GM23338 (cell line): ENCODE data around the gene ATP8A1. TPM values are rescaled to one million over a fixed set of nuclear protein-coding genes. Genes with fewer than 3 reads are reported as not detected.

ENCODE experiments used
- ATAC-seq: fragments of 200-7000 bp; cut with Tn5 transposase; 3 replicates; pipeline ENCODE4 v1.9.1; 2020
- DNase-seq: peaks from one replicate; pipeline ENCODE4 v3.0.0-alpha.2; 2015; ENCODE audit warnings: low spot score
- H2AFZ ChIP-seq: fragments of 200-600 bp; sonication (generic); 2 replicates; pipeline ENCODE4 v1.8.0; 2016; ENCODE audit warnings: antibody characterized with exemption, mild to moderate bottlenecking, moderate library complexity
- H3F3A ChIP-seq: fragments of 200-600 bp; sonication (generic); replicated peaks from 2 replicates; pipeline ENCODE4 v1.8.0; 2017; ENCODE audit warnings: antibody characterized with exemption, mixed run types, low read depth
- H3K27ac ChIP-seq: fragments of 200-600 bp; sonication (generic); 2 replicates; pipeline ENCODE4 v1.6.1; 2016; ENCODE audit warnings: low read depth
- H3K27me3 ChIP-seq: fragments of 200-600 bp; sonication (generic); 2 replicates; pipeline ENCODE4 v1.8.0; 2016; ENCODE audit warnings: mild to moderate bottlenecking, mixed run types, moderate library complexity; ENCODE audit not compliant: insufficient read depth
- H3K36me3 ChIP-seq: fragments of 200-600 bp; sonication (generic); 2 replicates; pipeline ENCODE4 v1.8.0; 2016; ENCODE audit warnings: mild to moderate bottlenecking; ENCODE audit not compliant: insufficient read depth
- H3K4me1 ChIP-seq: fragments of 200-600 bp; sonication (generic); 2 replicates; pipeline ENCODE4 v1.8.0; 2016; ENCODE audit warnings: mild to moderate bottlenecking, moderate library complexity; ENCODE audit not compliant: insufficient read depth
- H3K4me2 ChIP-seq: fragments of 200-600 bp; sonication (generic); 2 replicates; pipeline ENCODE4 v1.7.1; 2017; ENCODE audit warnings: mixed run types
- H3K4me3 ChIP-seq: fragments of 200-600 bp; sonication (generic); 2 replicates; pipeline ENCODE4 v1.6.1; 2016; ENCODE audit warnings: mixed run types
- H3K79me2 ChIP-seq: fragments of 200-600 bp; sonication (generic); replicated peaks from 2 replicates; pipeline ENCODE4 v1.8.0; 2017; ENCODE audit warnings: mild to moderate bottlenecking; ENCODE audit not compliant: insufficient read depth
- H3K9me2 ChIP-seq: fragments of 200-600 bp; sonication (generic); 2 replicates; pipeline ENCODE4 v1.8.0; 2017; ENCODE audit not compliant: insufficient read depth
- H4K20me1 ChIP-seq: fragments of 200-600 bp; sonication (generic); replicated peaks from 2 replicates; pipeline ENCODE4 v1.8.0; 2017; ENCODE audit warnings: mild to moderate bottlenecking; ENCODE audit not compliant: insufficient read depth
- H3K27ac Mint-ChIP-seq: 2 replicates; pipeline ENCODE4 v1.8.0; 2020; ENCODE audit warnings: inconsistent platforms, mild to moderate bottlenecking, moderate library complexity, mixed read lengths
- H3K27me3 Mint-ChIP-seq: 3 replicates; pipeline ENCODE4 v1.8.0; 2022; ENCODE audit warnings: low read depth, mild to moderate bottlenecking, moderate library complexity, mixed read lengths, inconsistent platforms; ENCODE audit not compliant: insufficient read depth, poor library complexity
- H3K36me3 Mint-ChIP-seq: 3 replicates; pipeline ENCODE4 v1.8.0; 2021; ENCODE audit warnings: low read depth, mild to moderate bottlenecking, inconsistent platforms, moderate library complexity, mixed read lengths
- H3K4me1 Mint-ChIP-seq: 3 replicates; pipeline ENCODE4 v1.8.0; 2020; ENCODE audit warnings: mild to moderate bottlenecking, inconsistent platforms, mixed read lengths
- H3K4me3 Mint-ChIP-seq: 3 replicates; pipeline ENCODE4 v1.8.0; 2021; ENCODE audit warnings: moderate library complexity, mild to moderate bottlenecking, inconsistent platforms, mixed read lengths
- H3K9me3 Mint-ChIP-seq: 3 replicates; pipeline ENCODE4 v1.8.0; 2020; ENCODE audit warnings: moderate library complexity, mild to moderate bottlenecking, inconsistent platforms, mixed read lengths
- CREB1 ChIP-seq: fragments of 250-450 bp; sonication (Bioruptor Pico); IDR thresholded peaks from 2 replicates; pipeline ENCODE4 v1.5.0; 2020; ENCODE audit warnings: low read depth, mild to moderate bottlenecking, moderate library complexity
- CTCF ChIP-seq, 2 experiments: fragments of 200-600 bp in 1 of 2; sonication (generic) in 1 of 2; conservative IDR thresholded peaks; 2 replicates each; pipeline versions ENCODE4 v1.5.1 to v1.6.1; 2016 to 2017; ENCODE audit warnings: antibody characterized with exemption in 2 of 2, low read depth in 2 of 2, mild to moderate bottlenecking in 2 of 2, moderate library complexity in 1 of 2
- ETS1 ChIP-seq: IDR thresholded peaks from 2 replicates; pipeline ENCODE4 v1.6.1; 2016; ENCODE audit warnings: antibody characterized with exemption
- EZH2 ChIP-seq: fragments of 200-600 bp; sonication (generic); IDR thresholded peaks from one replicate; pipeline ENCODE4 v1.8.0; 2017; ENCODE audit warnings: antibody characterized with exemption, mild to moderate bottlenecking, low read depth; ENCODE audit not compliant: unreplicated experiment
- EZH2phosphoT487 ChIP-seq: fragments of 200-600 bp; sonication (generic); IDR thresholded peaks from one replicate; pipeline ENCODE4 v1.8.1; 2018; ENCODE audit warnings: antibody characterized with exemption; ENCODE audit not compliant: unreplicated experiment
- JUNB ChIP-seq: IDR thresholded peaks from one replicate; pipeline ENCODE4 v1.6.1; 2016; ENCODE audit warnings: antibody characterized with exemption; ENCODE audit not compliant: unreplicated experiment
- NANOG ChIP-seq: IDR thresholded peaks from 2 replicates; pipeline ENCODE4 v1.6.1; 2016; ENCODE audit warnings: antibody characterized with exemption, borderline replicate concordance
- POLR2AphosphoS5 ChIP-seq: IDR thresholded peaks from 2 replicates; pipeline ENCODE4 v1.6.1; 2016; ENCODE audit warnings: antibody characterized with exemption, low read depth
- REST ChIP-seq: IDR thresholded peaks from one replicate; pipeline ENCODE4 v1.6.1; 2018; ENCODE audit warnings: antibody characterized with exemption; ENCODE audit not compliant: unreplicated experiment
- STAT1 ChIP-seq: IDR thresholded peaks from one replicate; pipeline ENCODE4 v1.6.1; 2016; ENCODE audit warnings: antibody characterized with exemption; ENCODE audit not compliant: unreplicated experiment
- ZNF114 ChIP-seq: fragments of 250-450 bp; sonication (Bioruptor Pico); IDR thresholded peaks from 2 replicates; pipeline ENCODE4 v1.5.0; 2020; ENCODE audit warnings: mild to moderate bottlenecking, moderate library complexity
- ZNF331 ChIP-seq: fragments of 250-450 bp; sonication (Bioruptor Pico); IDR thresholded peaks from 2 replicates; pipeline ENCODE4 v1.5.0; 2020; ENCODE audit warnings: low read depth, mild to moderate bottlenecking, moderate library complexity
- polyA plus RNA-seq: library from polyadenylated mRNA; unstranded; fragments of >200 nt; fragmentation: Nextera tagmentation; extraction: Ambion mirVana; gene quantifications from 2 replicates; pipeline ENCODE4 v1.2.1, GENCODE V29; 2016
- total RNA-seq: library from RNA; depleted of rRNA; stranded (reverse); fragments of >200 nt; shearing (Covaris generic); gene quantifications from 2 replicates; pipeline ENCODE4 v1.2.3, GENCODE V29; 2014

The ATP8A1 gene
- total and polyA plus RNA-seq, 2 experiments from 2014 or later = 6.8 to 66.3 TPM

- H3K4me2 ChIP-seq = 0 out of 2 replicates have a peak overlapping the region, but pooled peaks have one; percentile 29
- no peak overlapping the region for H2AFZ ChIP-seq
- DNase-seq = no peak
- H3K27me3 ChIP-seq = no peaks in the 10 kb centered on the region
- no peak overlapping the region for H3K4me3 ChIP-seq
- no peak overlapping the region for H3K27ac Mint-ChIP-seq
- no peaks in the 10 kb centered on the region for H3K9me3 Mint-ChIP-seq
- H3K79me2 ChIP-seq = no peaks in the 10 kb centered on the region
- peaks cover 35% of the 10 kb centered on the region for H3K4me1 ChIP-seq
- no peak for TF ChIP-seq ZNF114 (CRISPR knock-in tag)
- TF ChIP-seq ZNF331 = no peak
- no peak for TF ChIP-seq EZH2phosphoT487
- TF ChIP-seq ETS1 = no peak
- TF ChIP-seq POLR2AphosphoS5 = no peak
- TF ChIP-seq CREB1 (CRISPR knock-in tag) = no peak
- TF ChIP-seq CTCF (conservative IDR thresholded peaks at IDR 0.05; ENCODE audit: low read depth in 2 of 2) = no peak
- TF ChIP-seq NANOG = no peak
- TF ChIP-seq EZH2 = no peak
- TF ChIP-seq STAT1 = no peak
- no peak for ATAC-seq
- peaks cover 45% of the 10 kb centered on the region for H3K4me1 Mint-ChIP-seq
- H3K9me2 ChIP-seq = no peaks in the 10 kb centered on the region
- no peaks in the 10 kb centered on the region for H3F3A ChIP-seq
- H3K36me3 ChIP-seq = no peaks in the 10 kb centered on the region
- H3K4me3 Mint-ChIP-seq = no peak overlapping the region
- no peaks in the 10 kb centered on the region for H3K27me3 Mint-ChIP-seq
- H4K20me1 ChIP-seq = no peaks in the 10 kb centered on the region
- no peak overlapping the region for H3K27ac ChIP-seq
- H3K36me3 Mint-ChIP-seq = peaks cover 4% of the 10 kb centered on the region; the same call in 2 of the 3 replicates
Observed at GRCh38 chr4:42453612-42454011, 203.3 kb downstream of the ATP8A1 start.

- Histone ChIP-seq H3K27ac (no peak overlapping the region), H2AFZ (no peak overlapping the region), H3K4me2 (peak overlapping the region; percentile 29; the same call in 1 of the 2 replicates), H3K4me3 (no peak overlapping the region), H3K79me2 (no peaks in the 10 kb centered on the region), H4K20me1 (no peaks in the 10 kb centered on the region), H3F3A (no peaks in the 10 kb centered on the region), H3K27me3 (no peaks in the 10 kb centered on the region), H3K4me1 (peaks cover 28% of the 10 kb centered on the region), H3K9me2 (no peaks in the 10 kb centered on the region), H3K36me3 (no peaks in the 10 kb centered on the region)
- Mint-ChIP-seq H3K4me3 (no peak overlapping the region), H3K36me3 (peaks cover 4% of the 10 kb centered on the region; the same call in 2 of the 3 replicates), H3K27me3 (no peaks in the 10 kb centered on the region), H3K4me1 (peaks cover 38% of the 10 kb centered on the region), H3K9me3 (no peaks in the 10 kb centered on the region), H3K27ac (peak overlapping the region; percentile 36; the same call in 1 of the 2 replicates)
- no peak for TF ChIP-seq JUNB
- TF ChIP-seq POLR2AphosphoS5 = no peak
- no peak for TF ChIP-seq REST
- no peak for TF ChIP-seq ZNF331
- TF ChIP-seq EZH2 = no peak
- no peak for TF ChIP-seq ZNF114 (CRISPR knock-in tag)
- ATAC-seq = peak; percentile 38; the same call in 2 of the 3 replicates
- DNase-seq = no peak
Observed at GRCh38 chr4:42452823-42453222, 204.1 kb downstream of the ATP8A1 start.
